GM12865 (cell line): ENCODE results near the gene METTL13.

Experiments
- DNase-seq: peaks from one replicate; pipeline ENCODE4 v3.0.0; 2010; ENCODE audit warnings: low read depth
- H3K4me3 ChIP-seq: 2 replicates; pipeline ENCODE4 v1.5.1; 2011; ENCODE audit warnings: mild to moderate bottlenecking, low read depth, low read length, control low read depth
- CTCF ChIP-seq: IDR thresholded peaks from 2 replicates; pipeline ENCODE4 v1.5.1; 2011; ENCODE audit warnings: low read length, control low read depth, low read depth, inconsistent platforms; ENCODE audit not compliant: insufficient read depth; ENCODE audit errors: missing control alignments

METTL13 gene

DNA sequence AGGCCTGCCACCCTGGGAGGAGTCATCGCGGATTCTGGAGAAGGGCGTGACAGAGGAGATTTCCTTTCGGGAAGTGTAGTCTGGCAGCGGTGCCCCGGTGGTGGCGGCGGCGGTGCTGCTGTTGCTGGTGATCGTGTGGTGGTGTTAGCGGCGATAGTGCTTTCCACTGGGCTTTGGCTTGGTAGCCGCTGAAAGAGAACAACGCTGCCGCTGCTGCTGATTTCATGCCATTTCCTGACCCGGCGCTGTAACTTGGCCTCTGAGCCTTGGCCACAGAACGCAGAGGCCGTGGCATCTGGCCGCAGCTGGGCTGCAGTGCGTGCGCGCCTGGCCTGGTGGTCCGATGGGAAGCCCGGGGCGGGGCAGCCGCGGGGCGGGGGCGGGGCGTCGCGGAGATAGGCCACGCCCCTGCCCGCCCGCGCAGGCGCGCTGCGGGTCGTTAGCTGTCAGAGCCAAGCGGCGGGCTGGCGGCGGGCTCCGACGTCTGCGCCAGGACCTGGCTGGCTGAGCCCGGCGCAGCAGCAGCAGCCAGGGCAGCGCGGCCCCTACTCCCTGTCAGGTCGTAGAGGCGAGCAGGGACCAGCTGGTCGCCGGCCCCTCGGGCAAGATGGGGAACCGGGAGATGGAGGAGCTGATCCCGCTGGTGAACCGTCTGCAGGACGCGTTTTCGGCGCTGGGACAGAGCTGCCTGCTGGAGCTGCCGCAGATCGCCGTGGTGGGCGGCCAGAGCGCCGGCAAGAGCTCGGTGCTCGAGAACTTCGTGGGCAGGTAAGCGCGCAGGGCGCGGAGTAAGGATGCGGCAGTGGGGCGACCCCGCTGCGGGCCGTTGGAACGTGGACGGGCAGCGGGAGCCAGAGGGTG lies 59.8 kb downstream of the METTL13 start, which contains the start of gene DNM3:
Gene DNM3, plus strand, starts transcription at position 449 of the 861 bp plus-strand sequence. Its CDS starts 159 bp downstream, at position 608.
- TF ChIP-seq CTCF, result no peak
- H3K4me3 ChIP-seq, result peak within 1 kb of the TSS; percentile 52
- peak; percentile 79 for DNase-seq

GRCh38 chr1:171841931-171842761 lies 60.7 kb downstream of the METTL13 start:
- peak overlapping the region; percentile 52; the same call in 1 of the 2 replicates for H3K4me3 ChIP-seq
- TF ChIP-seq CTCF, result no peak
- DNase-seq, result no peak

DNA sequence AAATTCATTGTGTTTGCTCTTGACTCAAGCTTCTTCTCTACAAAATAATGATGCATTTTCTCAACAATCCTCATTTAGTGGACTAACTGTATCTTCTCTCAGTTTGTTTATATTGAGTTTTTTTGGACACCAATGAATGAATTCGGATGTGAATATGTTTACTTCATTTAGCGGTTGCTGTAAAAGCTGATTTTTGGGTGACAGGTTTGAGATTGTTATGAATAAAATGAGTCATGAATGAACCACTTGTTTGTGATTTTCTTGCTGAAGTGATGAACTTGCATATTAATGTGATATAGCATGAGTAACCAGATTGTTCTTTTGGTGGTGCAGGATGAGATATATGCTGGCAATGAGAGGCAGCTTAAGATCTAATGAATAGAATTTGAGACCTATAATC lies 62.9 kb downstream of the METTL13 start:
- no peak for TF ChIP-seq CTCF
- no peak for DNase-seq
- H3K4me3 ChIP-seq, result no peak overlapping the region

- H3K4me3 ChIP-seq, result no peak overlapping the region
- TF ChIP-seq CTCF, result no peak
- DNase-seq, result no peak
Measured at GRCh38 chr1:171845998-171846397, 64.5 kb downstream of the METTL13 start.
